Activated CD8-positive, alpha-beta T cell treated with anti-CD3 and anti-CD28 coated beads, Interleukin-2, amount 10 ng/mL, durations not matched to agents 7 days and 5 days (primary cell): ENCODE data around the gene HOXC4. TPM values are rescaled to one million over a fixed set of nuclear protein-coding genes. Genes with fewer than 3 reads are reported as not detected.

Experiments used
- ATAC-seq: fragments of 150-1000 bp; cut with Tn5 transposase; one replicate; pipeline ENCODE4 v1.10.0; 2021; ENCODE audit warnings: moderate library complexity
- CTCF ChIA-PET: fragments of 350-600 bp; sonication (Branson Sonifier 250); formaldehyde crosslinking; loops from one replicate; lab custom pipeline; 2021; ENCODE audit warnings: antibody characterized with exemption; lab: Charles Lee
- POLR2A ChIA-PET: fragments of 350-600 bp; sonication (Branson Sonifier 250); formaldehyde crosslinking; loops from one replicate; lab custom pipeline; 2021; ENCODE audit warnings: antibody characterized with exemption; lab: Charles Lee
- DNase-seq: peaks from one replicate; pipeline ENCODE4 v3.0.0-alpha.2; 2020
- H3K27ac Mint-ChIP-seq: one replicate; pipeline ENCODE4 v1.8.0; 2021; ENCODE audit warnings: mild to moderate bottlenecking, mixed read lengths
- H3K27me3 Mint-ChIP-seq: one replicate; pipeline ENCODE4 v1.8.0; 2021; ENCODE audit warnings: low read depth, mixed read lengths
- H3K36me3 Mint-ChIP-seq: one replicate; pipeline ENCODE4 v1.8.0; 2021; ENCODE audit warnings: low read depth, mixed read lengths
- H3K4me1 Mint-ChIP-seq: one replicate; pipeline ENCODE4 v1.8.0; 2021; ENCODE audit warnings: low read depth, mixed read lengths
- H3K4me3 Mint-ChIP-seq: one replicate; pipeline ENCODE4 v1.8.0; 2021; ENCODE audit warnings: mild to moderate bottlenecking, mixed read lengths
- H3K9me3 Mint-ChIP-seq: one replicate; pipeline ENCODE4 v1.8.0; 2022; ENCODE audit warnings: mixed read lengths; ENCODE audit not compliant: insufficient read depth
- total RNA-seq, 2 experiments: library from RNA; stranded (reverse); gene quantifications; one replicate each; pipeline ENCODE4 v1.2.3, GENCODE V29; 2021

HOXC4 gene
- total RNA-seq, 2 experiments from 2014 or later = 1.1 to 1.3 TPM

GRCh38 chr12:54024127-54024526, 29.5 kb upstream of the HOXC4 start:
- CTCF ChIA-PET = interaction anchor here (1.2 to 12.9 kb wide), 9 partner anchors 9 to 191 kb away, joined by 3 to 248 read pairs (median 8); partner anchors contain the start of genes HOXC5 and SMUG1
- Mint-ChIP-seq H3K36me3 (no peaks in the 10 kb centered on the region), H3K27me3 (peaks cover 83% of the 10 kb centered on the region), H3K4me1 (peaks cover 20% of the 10 kb centered on the region), H3K4me3 (no peak overlapping the region), H3K27ac (no peak overlapping the region), H3K9me3 (no peaks in the 10 kb centered on the region)
- ATAC-seq = no peak
- POLR2A ChIA-PET = no interaction called here
- DNase-seq = no peak

- Mint-ChIP-seq H3K27ac (no peak overlapping the region), H3K4me1 (peaks cover 18% of the 10 kb centered on the region), H3K9me3 (no peaks in the 10 kb centered on the region), H3K36me3 (no peaks in the 10 kb centered on the region), H3K4me3 (no peak overlapping the region), H3K27me3 (peaks cover 82% of the 10 kb centered on the region)
- ATAC-seq (no peak), DNase-seq (no peak)
- ChIA-PET POLR2A (no interaction called here), CTCF (interaction anchor here (1.8 to 12.9 kb wide), 6 partner anchors 8 to 190 kb away, joined by 5 to 248 read pairs (median 18); partner anchors contain the start of genes HOXC5 and SMUG1)
Measured at GRCh38 chr12:54024581-54025305, 28.9 kb upstream of the HOXC4 start.

- ChIA-PET POLR2A (no interaction called here), CTCF (interaction anchor here (0.8 to 12.9 kb wide), 4 partner anchors 9 to 176 kb away, joined by 4 to 248 read pairs (median 8); partner anchors contain the start of gene SMUG1)
- Mint-ChIP-seq H3K9me3 (no peaks in the 10 kb centered on the region), H3K4me3 (no peak overlapping the region), H3K36me3 (no peaks in the 10 kb centered on the region), H3K4me1 (peaks cover 16% of the 10 kb centered on the region), H3K27ac (no peak overlapping the region), H3K27me3 (peaks cover 82% of the 10 kb centered on the region)
- DNase-seq (no peak), ATAC-seq (no peak)
Measured at GRCh38 chr12:54025499-54026405, 27.9 kb upstream of the HOXC4 start.

- H3K4me1 Mint-ChIP-seq = peaks cover 11% of the 10 kb centered on the region
Measured at GRCh38 chr12:54026640-54027441, 26.8 kb upstream of the HOXC4 start.

GRCh38 chr12:54027442-54027786, 26.2 kb upstream of the HOXC4 start:
- Mint-ChIP-seq H3K4me1 (peaks cover 11% of the 10 kb centered on the region), H3K27me3 (peaks cover 77% of the 10 kb centered on the region), H3K36me3 (no peaks in the 10 kb centered on the region), H3K27ac (no peak overlapping the region), H3K4me3 (no peak overlapping the region), H3K9me3 (no peaks in the 10 kb centered on the region)
- ATAC-seq = no peak
- POLR2A ChIA-PET = interaction anchor here (1.3 kb wide), 1 partner anchor 10 kb away, joined by 6 read pairs; no protein-coding TSS in a partner anchor
- CTCF ChIA-PET = interaction anchor here (1.1 to 12.9 kb wide), 6 partner anchors 14 to 182 kb away, joined by 3 to 248 read pairs (median 4); partner anchors contain the start of genes HOXC10 and SMUG1
- DNase-seq = no peak

More at GRCh38 chr12:54026640-54027441, 26.8 kb upstream of the HOXC4 start:
- ChIA-PET CTCF (interaction anchor here (0.8 to 12.9 kb wide), 6 partner anchors 14 to 190 kb away, joined by 3 to 248 read pairs (median 4); partner anchors contain the start of genes HOXC10 and SMUG1), POLR2A (interaction anchor here (1.3 kb wide), 1 partner anchor 9 kb away, joined by 6 read pairs; no protein-coding TSS in a partner anchor)
- ATAC-seq (no peak), DNase-seq (no peak)
- Mint-ChIP-seq H3K9me3 (no peaks in the 10 kb centered on the region), H3K27ac (no peak overlapping the region), H3K36me3 (no peaks in the 10 kb centered on the region), H3K4me3 (no peak overlapping the region), H3K27me3 (peaks cover 78% of the 10 kb centered on the region)

GRCh38 chr12:54028314-54029201, 25.1 kb upstream of the HOXC4 start, which contains the start of gene HOXC6:
Gene HOXC6, plus strand, starts transcription at chr12:54028440. Its CDS starts 82 bp downstream, at chr12:54028522.
- no peak within 1 kb of the TSS for H3K27ac Mint-ChIP-seq
- peaks cover 21% of the 10 kb centered on the region for H3K4me1 Mint-ChIP-seq
- no peaks in the 10 kb centered on the region for H3K36me3 Mint-ChIP-seq
- no peak for ATAC-seq
- ChIA-PET POLR2A (interaction anchor here (0.7 to 1.0 kb wide), 2 partner anchors 24 to 166 kb away, joined by 3 read pairs; no protein-coding TSS in a partner anchor), CTCF (interaction anchor here (0.6 to 12.9 kb wide), 5 partner anchors 43 to 181 kb away, joined by 3 to 248 read pairs (median 4); partner anchors contain the start of genes HOXC10 and SMUG1)
- no peak for DNase-seq
- peaks cover 76% of the 10 kb centered on the region for H3K27me3 Mint-ChIP-seq
- H3K4me3 Mint-ChIP-seq = no peak within 1 kb of the TSS
- H3K9me3 Mint-ChIP-seq = no peaks in the 10 kb centered on the region

GRCh38 chr12:54029529-54030441, 23.9 kb upstream of the HOXC4 start:
- Mint-ChIP-seq H3K4me1 (peaks cover 26% of the 10 kb centered on the region), H3K36me3 (no peaks in the 10 kb centered on the region), H3K27ac (no peak overlapping the region), H3K27me3 (peaks cover 72% of the 10 kb centered on the region), H3K9me3 (no peaks in the 10 kb centered on the region), H3K4me3 (no peak overlapping the region)
- DNase-seq (no peak), ATAC-seq (no peak)
- ChIA-PET POLR2A (interaction anchor here (0.7 kb wide), 2 partner anchors 35 to 165 kb away, joined by 3 read pairs; no protein-coding TSS in a partner anchor), CTCF (interaction anchor here (0.9 to 12.9 kb wide), 6 partner anchors 12 to 185 kb away, joined by 3 to 248 read pairs (median 22); partner anchors contain the start of genes HOXC8 and SMUG1)

- Mint-ChIP-seq H3K36me3 (no peaks in the 10 kb centered on the region), H3K4me1 (peaks cover 29% of the 10 kb centered on the region), H3K4me3 (no peak overlapping the region), H3K27me3 (peaks cover 75% of the 10 kb centered on the region), H3K9me3 (no peaks in the 10 kb centered on the region), H3K27ac (no peak overlapping the region)
- POLR2A ChIA-PET = no interaction called here
- no peak for DNase-seq
- no peak for ATAC-seq
- CTCF ChIA-PET = interaction anchor here (0.9 to 12.9 kb wide), 10 partner anchors 13 to 185 kb away, joined by 3 to 248 read pairs (median 24); partner anchors contain the start of genes HOXC10, HOXC8 and SMUG1
Measured at GRCh38 chr12:54030442-54030801, 23.2 kb upstream of the HOXC4 start.

GRCh38 chr12:54030889-54031471, 22.7 kb upstream of the HOXC4 start:
- DNase-seq = no peak
- peaks cover 26% of the 10 kb centered on the region for H3K4me1 Mint-ChIP-seq
- no peak overlapping the region for H3K4me3 Mint-ChIP-seq
- POLR2A ChIA-PET = interaction anchor here (1.0 kb wide), 1 partner anchor 22 kb away, joined by 3 read pairs; the partner anchor contains the start of gene HOXC8
- no peak for ATAC-seq
- H3K27me3 Mint-ChIP-seq = peaks cover 74% of the 10 kb centered on the region
- no peaks in the 10 kb centered on the region for H3K9me3 Mint-ChIP-seq
- CTCF ChIA-PET = interaction anchor here (0.9 to 12.9 kb wide), 16 partner anchors 10 to 190 kb away, joined by 3 to 248 read pairs (median 6); partner anchors contain the start of genes HOXC10, HOXC8 and SMUG1
- H3K27ac Mint-ChIP-seq = no peak overlapping the region
- no peaks in the 10 kb centered on the region for H3K36me3 Mint-ChIP-seq
